LNCAP (cell line): ENCODE measurements around the gene HS2ST1.

ENCODE experiments used
- CTCF ChIP-seq: fragments of 450-650 bp; IDR thresholded peaks from 2 replicates; pipeline ENCODE4 v1.5.1; 2017; ENCODE audit warnings: mild to moderate bottlenecking

HS2ST1 gene

DNA sequence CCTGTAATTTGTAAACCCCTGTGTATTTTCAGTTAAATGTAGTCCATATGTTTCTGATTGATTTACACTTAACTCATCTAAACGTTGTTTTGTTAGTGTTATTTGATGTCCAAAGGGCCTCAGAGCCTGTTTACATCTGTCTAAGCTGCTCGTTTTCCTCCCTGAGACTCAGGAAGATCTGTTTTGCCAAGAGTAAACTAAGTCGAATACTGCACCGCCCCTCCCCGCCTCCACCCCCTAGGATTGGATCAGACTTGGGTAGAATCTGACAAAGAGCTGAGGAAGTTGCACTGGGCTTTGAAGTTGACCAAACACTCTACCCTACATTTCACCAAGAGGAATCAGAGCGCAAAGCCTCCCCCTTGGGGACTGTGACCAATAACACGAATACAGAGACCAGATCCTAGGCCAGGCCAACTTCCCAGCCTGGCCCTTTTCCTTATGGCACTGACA is 207.3 kb downstream of the HS2ST1 start:
- no peak for TF ChIP-seq CTCF

- no peak for TF ChIP-seq CTCF
Observed at GRCh38 chr1:87122243-87122642, 207.8 kb downstream of the HS2ST1 start.

DNA sequence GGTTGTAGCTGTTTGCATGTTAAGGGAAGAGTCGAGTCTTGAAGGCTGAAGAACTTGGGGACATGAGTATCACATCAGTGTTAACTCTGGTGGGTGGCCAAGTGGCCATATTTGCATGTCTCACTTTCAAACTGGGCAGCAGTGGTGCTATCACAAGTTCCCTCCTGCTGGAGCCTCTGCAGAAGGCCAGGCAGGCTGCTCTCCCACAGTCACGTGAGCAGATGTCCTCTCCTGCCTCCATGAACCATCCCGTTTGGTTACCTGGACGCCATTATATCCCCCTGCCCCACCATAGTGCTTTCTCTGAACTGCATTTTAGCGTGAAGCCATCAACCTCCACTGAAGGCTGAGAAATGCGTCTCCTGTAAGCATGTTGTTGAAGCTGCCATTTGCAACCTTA is 209.2 kb downstream of the HS2ST1 start:
- TF ChIP-seq CTCF: no peak

GRCh38 chr1:87126886-87127505 is 212.6 kb downstream of the HS2ST1 start:
- no peak for TF ChIP-seq CTCF

GRCh38 chr1:87127581-87127980 is 213.1 kb downstream of the HS2ST1 start:
- TF ChIP-seq CTCF: no peak

DNA sequence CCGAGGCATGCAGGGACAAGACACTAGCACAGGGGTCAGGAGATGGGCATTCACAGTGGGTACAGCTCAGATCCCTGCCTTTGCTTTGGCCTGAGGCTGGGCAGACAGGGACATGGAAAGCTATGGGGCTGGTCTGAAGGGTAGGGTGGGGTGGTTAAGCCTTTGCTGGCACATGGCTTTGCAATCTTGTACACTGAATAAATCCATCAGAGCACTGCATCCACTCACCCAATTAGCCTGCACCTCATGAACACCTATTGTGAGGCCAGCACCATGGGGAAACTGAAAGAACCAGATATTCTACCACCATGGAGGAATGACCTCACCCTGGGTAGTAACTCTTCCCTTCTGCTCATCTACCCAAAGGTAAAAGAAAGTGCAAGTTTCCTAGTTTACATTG is 214.6 kb downstream of the HS2ST1 start:
- TF ChIP-seq CTCF: no peak

- TF ChIP-seq CTCF: no peak
Observed at GRCh38 chr1:87129606-87130005, 215.2 kb downstream of the HS2ST1 start.

DNA sequence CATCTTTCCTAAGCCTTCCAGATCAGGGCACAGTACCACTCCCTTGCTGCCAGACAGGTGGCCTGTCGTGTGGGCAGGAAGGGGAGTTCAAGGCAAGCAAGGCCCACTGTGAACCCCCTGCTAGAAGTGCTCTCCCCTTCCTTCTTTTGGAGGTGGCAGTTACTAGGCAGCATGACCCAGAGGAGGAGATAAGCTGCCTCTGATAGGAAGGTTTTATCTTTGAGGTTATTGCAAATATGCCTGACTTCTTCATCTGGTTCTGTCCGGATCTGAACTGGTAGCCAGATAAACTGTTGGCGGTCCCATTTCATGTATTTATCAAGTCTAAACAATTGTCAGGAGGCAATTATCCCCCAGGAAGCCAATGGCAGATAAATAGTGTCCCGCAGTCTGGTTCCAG is 216.0 kb downstream of the HS2ST1 start:
- TF ChIP-seq CTCF: no peak
